K562 (cell line): ENCODE measurements around the gene CHRDL2. TPM values are rescaled to one million over a fixed set of nuclear protein-coding genes. Genes with fewer than 3 reads are reported as not detected.

ENCODE experiments used
- CREM ChIP-seq: IDR thresholded peaks from 2 replicates; pipeline ENCODE4 v1.6.1; 2014; ENCODE audit warnings: antibody characterized with exemption, low read depth
- DMBX1 ChIP-seq: fragments of 250-450 bp; sonication (Bioruptor Pico); IDR thresholded peaks from 2 replicates; pipeline ENCODE4 v1.8.0; 2022; ENCODE audit warnings: inconsistent platforms, mild to moderate bottlenecking, moderate library complexity, borderline replicate concordance
- DPF2 ChIP-seq: fragments of 450-650 bp; IDR thresholded peaks from 2 replicates; pipeline ENCODE4 v1.6.1; 2016
- FOXK1 ChIP-seq: sonication (generic); formaldehyde crosslinking; IDR thresholded peaks from 2 replicates; pipeline ENCODE4 v1.8.0; 2022; ENCODE audit warnings: missing genetic modification reagents, mild to moderate bottlenecking, borderline replicate concordance
- GATAD2B ChIP-seq: fragments of 450-650 bp; IDR thresholded peaks from 2 replicates; pipeline ENCODE4 v1.6.1; 2017; ENCODE audit warnings: mild to moderate bottlenecking, borderline replicate concordance
- HNRNPK ChIP-seq: fragments of 200-400 bp; formaldehyde crosslinking; IDR thresholded peaks from one replicate; pipeline ENCODE4 v1.6.1; 2018; ENCODE audit warnings: mild to moderate bottlenecking, low read depth, low read length; ENCODE audit not compliant: poor library complexity, severe bottlenecking
- KDM1A ChIP-seq, 2 experiments: fragments of 450-650 bp; IDR thresholded peaks; 2 replicates each; pipeline ENCODE4 v1.6.1; 2016; ENCODE audit warnings: mild to moderate bottlenecking in 2 of 2
- MAFG ChIP-seq: fragments of 450-650 bp; conservative IDR thresholded peaks from 2 replicates; pipeline ENCODE4 v1.6.1; 2016; ENCODE audit warnings: missing genetic modification characterization, missing compliant biosample characterization
- PKNOX1 ChIP-seq: fragments of 450-650 bp; IDR thresholded peaks from 2 replicates; pipeline ENCODE4 v1.6.1; 2016
- RFX7 ChIP-seq: fragments of 250-450 bp; sonication (Bioruptor Pico); IDR thresholded peaks from 2 replicates; pipeline ENCODE4 v1.5.1; 2021; ENCODE audit warnings: mild to moderate bottlenecking
- SMARCE1 ChIP-seq: fragments of 450-650 bp; IDR thresholded peaks from 2 replicates; pipeline ENCODE4 v1.7.1; 2016; ENCODE audit warnings: mild to moderate bottlenecking
- TRIM28 ChIP-seq: fragments of 450-650 bp; IDR thresholded peaks from 2 replicates; pipeline ENCODE4 v1.6.1; 2017
- ZBED1 ChIP-seq: IDR thresholded peaks from 2 replicates; pipeline ENCODE4 v1.6.1; 2014
- ZNF436 ChIP-seq: fragments of 250-450, 450-650 bp; sonication (Bioruptor Pico); formaldehyde crosslinking; IDR thresholded peaks from 2 replicates; pipeline ENCODE4 v1.7.0; 2020; ENCODE audit warnings: mild to moderate bottlenecking
- ZNF717 ChIP-seq: fragments of 250-450 bp; sonication (Bioruptor Pico); IDR thresholded peaks from 2 replicates; pipeline ENCODE4 v1.5.0; 2021
- polyA plus RNA-seq, 8 experiments: library from polyadenylated mRNA; depleted of rRNA in 4 of 8; stranded (reverse) in 5 of 8; unstranded in 3 of 8; fragments of >200 nt; fragmentation: Nextera tagmentation in 2 of 8; fragmentation: Illumina TruSeq in 1 of 8; extraction: Ambion mirVana in 2 of 8; extraction: Trizol in 1 of 8; gene quantifications; 2 replicates each; pipeline versions ENCODE4 v1.2.1 to v1.2.3, GENCODE V29; 2011 to 2014; ENCODE audit warnings: inconsistent platforms in 1 of 8, missing spikeins in 1 of 8
- total RNA-seq, 7 experiments: library from RNA; depleted of rRNA in 6 of 7; stranded (reverse); fragments of >200 nt in 6 of 7; fragmentation: Illumina TruSeq in 2 of 7; extraction: Trizol in 2 of 7; gene quantifications; 2 replicates each; pipeline versions ENCODE4 v1.2.1 to v1.2.3, GENCODE V29; 2011 to 2021; ENCODE audit warnings: low replicate concordance in 1 of 7
- TF ChIP-seq, protein P1 (sequence below), 2 experiments: fragments of 450-650 bp; IDR thresholded peaks; 2 replicates each; pipeline ENCODE4 v1.6.1; 2016
- TF ChIP-seq, protein P2 (sequence below), 2 experiments: IDR thresholded peaks; 2 replicates each; pipeline ENCODE4 v1.6.1; 2011; ENCODE audit warnings: borderline replicate concordance in 1 of 2, control low read depth in 1 of 2, low read depth in 1 of 2, low read length in 1 of 2, mild to moderate bottlenecking in 1 of 2, mixed read lengths in 1 of 2, moderate library complexity in 1 of 2; ENCODE audit not compliant: insufficient read depth in 1 of 2, insufficient read length in 1 of 2, poor library complexity in 1 of 2, severe bottlenecking in 1 of 2; ENCODE audit errors: extremely low read depth in 1 of 2
- TF ChIP-seq, protein P3 (sequence below), 2 experiments: fragments of 450-650 bp in 1 of 2; sonication (generic) in 1 of 2; formaldehyde crosslinking in 1 of 2; IDR thresholded peaks in 1 of 2; conservative IDR thresholded peaks in 1 of 2; 2 replicates each; pipeline versions ENCODE4 v1.6.1 to v1.8.1; 2016 to 2023; ENCODE audit warnings: mild to moderate bottlenecking in 2 of 2, moderate library complexity in 2 of 2, inconsistent platforms in 1 of 2, missing genetic modification reagents in 1 of 2

Gene CHRDL2
- total and polyA plus RNA-seq, 9 of the 15 experiments (the other 6 are each of a cell fraction or from before 2014, with no cell fraction given), result not detected

- TF ChIP-seq, protein P1, sequence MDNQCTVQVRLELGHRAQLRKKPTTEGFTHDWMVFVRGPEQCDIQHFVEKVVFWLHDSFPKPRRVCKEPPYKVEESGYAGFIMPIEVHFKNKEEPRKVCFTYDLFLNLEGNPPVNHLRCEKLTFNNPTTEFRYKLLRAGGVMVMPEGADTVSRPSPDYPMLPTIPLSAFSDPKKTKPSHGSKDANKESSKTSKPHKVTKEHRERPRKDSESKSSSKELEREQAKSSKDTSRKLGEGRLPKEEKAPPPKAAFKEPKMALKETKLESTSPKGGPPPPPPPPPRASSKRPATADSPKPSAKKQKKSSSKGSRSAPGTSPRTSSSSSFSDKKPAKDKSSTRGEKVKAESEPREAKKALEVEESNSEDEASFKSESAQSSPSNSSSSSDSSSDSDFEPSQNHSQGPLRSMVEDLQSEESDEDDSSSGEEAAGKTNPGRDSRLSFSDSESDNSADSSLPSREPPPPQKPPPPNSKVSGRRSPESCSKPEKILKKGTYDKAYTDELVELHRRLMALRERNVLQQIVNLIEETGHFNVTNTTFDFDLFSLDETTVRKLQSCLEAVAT (IDR thresholded peaks at IDR 0.05), result 0 out of 4 replicates have a peak, but pooled peaks of 1 of the 2 experiments have one; percentile 39
- TF ChIP-seq DMBX1 (CRISPR knock-in tag), result no peak
- no peak for TF ChIP-seq FOXK1 (CRISPR knock-in tag)
- TF ChIP-seq ZNF717 (CRISPR knock-in tag), result no peak
- TF ChIP-seq SMARCE1, result peak; percentile 33; the same call in 1 of the 2 replicates
- TF ChIP-seq HNRNPK, result no peak
- TF ChIP-seq, protein P2, sequence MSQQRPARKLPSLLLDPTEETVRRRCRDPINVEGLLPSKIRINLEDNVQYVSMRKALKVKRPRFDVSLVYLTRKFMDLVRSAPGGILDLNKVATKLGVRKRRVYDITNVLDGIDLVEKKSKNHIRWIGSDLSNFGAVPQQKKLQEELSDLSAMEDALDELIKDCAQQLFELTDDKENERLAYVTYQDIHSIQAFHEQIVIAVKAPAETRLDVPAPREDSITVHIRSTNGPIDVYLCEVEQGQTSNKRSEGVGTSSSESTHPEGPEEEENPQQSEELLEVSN (IDR thresholded peaks at IDR 0.05; ENCODE audit: borderline replicate concordance in 1 of 2, extremely low read depth in 1 of 2, insufficient read depth in 1 of 2, insufficient read length in 1 of 2, low read depth in 1 of 2, low read length in 1 of 2, poor library complexity in 1 of 2, severe bottlenecking in 1 of 2), result no peak
- no peak for TF ChIP-seq GATAD2B
- TF ChIP-seq RFX7 (CRISPR knock-in tag), result no peak
- peak; percentile 41; the same call in 1 of the 2 replicates for TF ChIP-seq TRIM28
- TF ChIP-seq, protein P3, sequence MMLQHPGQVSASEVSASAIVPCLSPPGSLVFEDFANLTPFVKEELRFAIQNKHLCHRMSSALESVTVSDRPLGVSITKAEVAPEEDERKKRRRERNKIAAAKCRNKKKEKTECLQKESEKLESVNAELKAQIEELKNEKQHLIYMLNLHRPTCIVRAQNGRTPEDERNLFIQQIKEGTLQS (IDR thresholded peaks at IDR 0.05), result peak; percentile 23; the same call in 1 of the 2 replicates
- TF ChIP-seq, protein P3 (CRISPR knock-in tag; conservative IDR thresholded peaks at IDR 0.05), result no peak
- TF ChIP-seq ZBED1, result no peak
- TF ChIP-seq CREM, result peak; percentile 54; the same call in 1 of the 2 replicates
- TF ChIP-seq PKNOX1, result peak; percentile 82
- TF ChIP-seq ZNF436 (CRISPR knock-in tag), result no peak
- no peak for TF ChIP-seq MAFG (tag)
- 0 out of 4 replicates have a peak, but pooled peaks have one; percentile 7 to 15 for TF ChIP-seq KDM1A (IDR thresholded peaks at IDR 0.05)
- TF ChIP-seq DPF2, result 0 out of 2 replicates have a peak, but pooled peaks have one; percentile 41
Measured at GRCh38 chr11:74696939-74697675, 34.1 kb downstream of the CHRDL2 start (continued).
